ENCODE data around the gene TMEM207. TPM values are rescaled to one million over a fixed set of nuclear protein-coding genes. Genes with fewer than 3 reads are reported as not detected.

TMEM207 gene
- total RNA-seq, 4 donors from 2014 or later = not detected

DNA sequence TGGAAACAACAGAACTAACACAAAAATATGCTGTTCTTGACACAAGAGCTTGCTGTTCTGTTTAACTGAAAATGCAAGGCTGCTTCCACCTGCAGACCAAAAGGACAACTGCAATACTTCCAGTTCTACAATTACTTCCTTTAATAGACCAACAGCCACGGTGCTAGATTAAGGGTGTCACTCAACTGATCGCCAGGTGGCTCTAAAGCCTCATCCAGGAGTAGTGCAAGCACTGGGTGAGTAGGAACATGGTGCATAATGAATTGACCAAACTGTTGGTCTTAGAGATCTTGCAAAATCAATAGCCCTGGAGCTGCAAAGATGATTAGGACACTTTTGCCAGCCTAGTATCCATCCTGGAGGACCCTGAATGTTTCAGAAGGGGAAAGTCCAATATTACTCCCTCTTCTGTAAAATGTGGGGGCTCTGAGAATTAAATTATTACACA, 65.4 kb downstream of the TMEM207 start:
- no peak for TF ChIP-seq POLR2A (IDR thresholded peaks at IDR 0.05)
- TF ChIP-seq, protein P1, sequence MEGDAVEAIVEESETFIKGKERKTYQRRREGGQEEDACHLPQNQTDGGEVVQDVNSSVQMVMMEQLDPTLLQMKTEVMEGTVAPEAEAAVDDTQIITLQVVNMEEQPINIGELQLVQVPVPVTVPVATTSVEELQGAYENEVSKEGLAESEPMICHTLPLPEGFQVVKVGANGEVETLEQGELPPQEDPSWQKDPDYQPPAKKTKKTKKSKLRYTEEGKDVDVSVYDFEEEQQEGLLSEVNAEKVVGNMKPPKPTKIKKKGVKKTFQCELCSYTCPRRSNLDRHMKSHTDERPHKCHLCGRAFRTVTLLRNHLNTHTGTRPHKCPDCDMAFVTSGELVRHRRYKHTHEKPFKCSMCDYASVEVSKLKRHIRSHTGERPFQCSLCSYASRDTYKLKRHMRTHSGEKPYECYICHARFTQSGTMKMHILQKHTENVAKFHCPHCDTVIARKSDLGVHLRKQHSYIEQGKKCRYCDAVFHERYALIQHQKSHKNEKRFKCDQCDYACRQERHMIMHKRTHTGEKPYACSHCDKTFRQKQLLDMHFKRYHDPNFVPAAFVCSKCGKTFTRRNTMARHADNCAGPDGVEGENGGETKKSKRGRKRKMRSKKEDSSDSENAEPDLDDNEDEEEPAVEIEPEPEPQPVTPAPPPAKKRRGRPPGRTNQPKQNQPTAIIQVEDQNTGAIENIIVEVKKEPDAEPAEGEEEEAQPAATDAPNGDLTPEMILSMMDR (IDR thresholded peaks at IDR 0.05) = no peak
- H3K4me3 ChIP-seq (ENCODE audit: low read depth, poor library complexity, severe bottlenecking) = no peak overlapping the region
- intact Hi-C loops (cut with DNase I; ENCODE audit: low total_unique reads) = no loop called here
- DNase-seq (ENCODE audit: low spot score in 2 of 2) = peak in 1 of 2 donors; percentile 40
- 16 to 38% methylated on average over 2 of the region's 2 CpGs for WGBS, 2 donors

DNA sequence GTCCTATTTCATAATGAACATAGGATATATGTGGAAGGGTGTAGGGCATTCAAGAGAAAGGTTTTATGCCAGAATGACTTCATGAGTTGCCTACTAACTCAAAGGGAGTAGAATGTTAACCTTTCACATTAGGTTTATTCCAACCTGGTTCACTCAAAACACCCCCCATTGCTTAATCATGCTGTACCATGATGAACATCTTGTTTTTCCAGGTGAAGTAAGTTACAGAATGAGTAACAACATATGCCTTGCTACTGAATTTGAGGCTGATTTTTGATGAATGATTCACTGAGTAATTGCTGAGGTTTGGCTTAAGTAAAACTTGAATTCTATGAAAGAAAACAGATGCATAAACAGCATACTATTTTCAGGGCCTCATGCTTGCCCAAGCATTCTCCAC, 67.6 kb downstream of the TMEM207 start:
- no peak overlapping the region for H3K4me3 ChIP-seq (ENCODE audit: low read depth, poor library complexity, severe bottlenecking)
- TF ChIP-seq, protein P1 (IDR thresholded peaks at IDR 0.05) = no peak
- TF ChIP-seq POLR2A (IDR thresholded peaks at IDR 0.05) = no peak
- intact Hi-C loops (cut with DNase I; ENCODE audit: low total_unique reads) = no loop called here
- DNase-seq (ENCODE audit: low spot score in 2 of 2) = no peak

DNA sequence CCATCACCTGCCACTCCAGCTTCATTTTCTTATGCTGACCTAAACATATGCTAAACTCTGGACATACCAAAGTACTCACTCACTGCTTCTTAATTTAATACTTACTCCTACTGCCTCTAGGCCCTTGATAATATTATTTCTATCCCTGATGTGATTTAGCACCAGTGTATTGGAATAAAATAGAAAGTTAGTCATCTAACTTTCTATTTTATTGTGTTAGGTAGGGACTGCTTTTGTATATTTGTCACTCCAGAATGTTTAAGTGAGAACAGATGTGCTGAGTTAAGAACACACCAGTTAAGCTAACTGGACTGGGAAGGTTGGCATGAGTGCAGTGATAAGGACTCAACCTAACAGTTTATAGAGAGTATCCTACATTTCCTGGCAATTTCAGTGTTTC, 68.3 kb downstream of the TMEM207 start:
- H3K4me3 ChIP-seq (ENCODE audit: low read depth, poor library complexity, severe bottlenecking) = no peak overlapping the region
- intact Hi-C loops (cut with DNase I; ENCODE audit: low total_unique reads) = no loop called here
- no peak for DNase-seq (ENCODE audit: low spot score in 2 of 2)
- TF ChIP-seq, protein P1 (IDR thresholded peaks at IDR 0.05) = no peak
- no peak for TF ChIP-seq POLR2A (IDR thresholded peaks at IDR 0.05)

DNA sequence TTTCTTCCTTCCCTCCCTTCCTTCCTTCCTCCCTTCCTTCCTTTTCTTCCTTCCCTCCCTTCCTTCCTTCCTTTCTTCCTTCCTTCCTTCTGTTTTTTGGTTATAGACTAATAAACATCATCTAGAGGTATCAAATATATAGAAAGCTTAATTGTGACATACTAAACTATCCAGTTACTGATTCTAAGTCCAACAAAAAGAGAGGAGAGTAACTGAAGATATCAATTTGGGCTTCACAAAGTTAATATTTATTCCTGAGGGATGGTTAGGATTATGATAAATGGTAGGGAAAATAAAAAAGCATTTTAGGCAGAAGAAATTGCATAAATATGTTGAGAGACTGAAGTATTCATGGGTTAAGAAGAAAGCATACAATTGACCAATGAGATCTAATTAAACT, 69.5 kb downstream of the TMEM207 start:
- intact Hi-C loops (cut with DNase I; ENCODE audit: low total_unique reads) = no loop called here
- TF ChIP-seq, protein P1 (IDR thresholded peaks at IDR 0.05) = no peak
- TF ChIP-seq POLR2A (IDR thresholded peaks at IDR 0.05) = no peak
- no peak overlapping the region for H3K4me3 ChIP-seq (ENCODE audit: low read depth, poor library complexity, severe bottlenecking)
- no peak for DNase-seq (ENCODE audit: low spot score in 2 of 2)

Other genes with a start within 250 kb of the TMEM207 start
- 1,000 to 10,000 TPM in 1 of 4 donors, 100 to 1,000 TPM in 3; 452 to 1,148 (median 544) TPM for gene CLDN1, start 127.5 kb downstream of the TMEM207 start, total RNA-seq
- gene CLDN16, start 61.7 kb downstream of the TMEM207 start, total RNA-seq = 1 to 10 TPM; 1.1 to 5.1 (median 2.2) TPM
- 10 to 100 TPM; 18.5 to 37.7 (median 23.9) TPM for gene IL1RAP, start 64.2 kb upstream of the TMEM207 start, total RNA-seq

Measured in lower leg skin (tissue), 4 donors.